SU-DHL-6 (cell line): ENCODE data around the gene RUFY3.

ENCODE experiments used
- H2AFZ ChIP-seq: fragments of 200-600 bp; sonication (generic); 2 replicates; pipeline ENCODE4 v1.6.1; 2014; ENCODE audit warnings: low read depth, mild to moderate bottlenecking, moderate library complexity, mixed read lengths, antibody characterized with exemption, low read length; ENCODE audit not compliant: severe bottlenecking
- H3F3A ChIP-seq: fragments of 200-600 bp; shearing (Covaris generic); 2 replicates; pipeline ENCODE4 v1.6.0; 2016; ENCODE audit warnings: antibody characterized with exemption, mild to moderate bottlenecking; ENCODE audit not compliant: insufficient read depth
- H3K27ac ChIP-seq: fragments of 200-600 bp; sonication (generic); 2 replicates; pipeline ENCODE4 v1.5.1; 2016; ENCODE audit warnings: low read depth, mild to moderate bottlenecking, low read length, moderate library complexity, mixed read lengths
- H3K27me3 ChIP-seq: fragments of 200-600 bp; sonication (generic), shearing (Covaris generic); 2 replicates; pipeline ENCODE4 v1.6.0; 2014; ENCODE audit warnings: mild to moderate bottlenecking, low read length
- H3K36me3 ChIP-seq: fragments of 200-600 bp; sonication (generic); 2 replicates; pipeline ENCODE4 v1.6.1; 2014; ENCODE audit warnings: mild to moderate bottlenecking, low read length, mixed read lengths
- H3K4me2 ChIP-seq: fragments of 300-600, 200-600 bp; shearing (Covaris generic), sonication (generic); 2 replicates; pipeline ENCODE4 v1.6.0; 2014; ENCODE audit warnings: low read length, low read depth, mild to moderate bottlenecking; ENCODE audit not compliant: poor library complexity, severe bottlenecking
- H3K4me3 ChIP-seq: fragments of 200-600 bp; sonication (generic); 2 replicates; pipeline ENCODE4 v1.5.1; 2014; ENCODE audit warnings: antibody characterized with exemption, low read length, mild to moderate bottlenecking, mixed read lengths; ENCODE audit not compliant: insufficient read depth, poor library complexity, severe bottlenecking
- H3K79me2 ChIP-seq: fragments of 200-600 bp; sonication (generic); 2 replicates; pipeline ENCODE4 v1.6.1; 2014; ENCODE audit warnings: mild to moderate bottlenecking, low read length, moderate library complexity; ENCODE audit not compliant: insufficient read depth
- H3K9ac ChIP-seq: fragments of 200-600 bp; sonication (generic); 2 replicates; pipeline ENCODE4 v1.7.0; 2014; ENCODE audit warnings: mild to moderate bottlenecking, low read length
- H3K9me2 ChIP-seq: fragments of 200-600 bp; sonication (generic); replicated peaks from 2 replicates; pipeline ENCODE4 v1.6.1; 2014; ENCODE audit warnings: low read length; ENCODE audit not compliant: insufficient read depth
- H3K9me3 ChIP-seq: fragments of 200-600 bp; sonication (generic); 2 replicates; pipeline ENCODE4 v1.6.1; 2014; ENCODE audit warnings: low read length, mixed read lengths; ENCODE audit not compliant: insufficient read depth
- H4K20me1 ChIP-seq: fragments of 200-600 bp; sonication (generic); 2 replicates; pipeline ENCODE4 v1.6.1; 2014; ENCODE audit warnings: low read depth, mild to moderate bottlenecking, antibody characterized with exemption, low read length, moderate library complexity, mixed read lengths
- CTCF ChIP-seq: fragments of 200-600 bp; sonication (generic); IDR thresholded peaks from one replicate; pipeline ENCODE4 v1.5.1; 2017; ENCODE audit warnings: antibody characterized with exemption, mild to moderate bottlenecking, low read length, moderate library complexity; ENCODE audit not compliant: insufficient read depth, poor library complexity, severe bottlenecking
- EZH2phosphoT487 ChIP-seq: fragments of 200-600 bp; sonication (generic), shearing (Covaris generic); conservative IDR thresholded peaks from 2 replicates; pipeline ENCODE4 v1.6.1; 2018; ENCODE audit warnings: mild to moderate bottlenecking, antibody characterized with exemption, low read length, moderate library complexity, mixed read lengths

Gene RUFY3

GRCh38 chr4:70687392-70687791 lies 34.4 kb upstream of the RUFY3 start:
- Histone ChIP-seq H3K9ac (peak overlapping the region; percentile 80), H3F3A (peaks cover 5% of the 10 kb centered on the region; the same call in 1 of the 2 replicates), H3K27me3 (no peaks in the 10 kb centered on the region), H3K36me3 (no peaks in the 10 kb centered on the region), H3K79me2 (peaks cover 39% of the 10 kb centered on the region), H3K27ac (peak overlapping the region; percentile 80), H4K20me1 (no peaks in the 10 kb centered on the region), H2AFZ (peak overlapping the region; percentile 56), H3K4me3 (peak overlapping the region; percentile 96), H3K9me3 (no peaks in the 10 kb centered on the region), H3K4me2 (peak overlapping the region; percentile 96), H3K9me2 (no peaks in the 10 kb centered on the region)
- no peak for TF ChIP-seq EZH2phosphoT487
- TF ChIP-seq CTCF, result no peak

- H4K20me1 ChIP-seq, result no peaks in the 10 kb centered on the region
- H3K27me3 ChIP-seq, result no peaks in the 10 kb centered on the region
- H3K4me3 ChIP-seq, result peak within 1 kb of the TSS; percentile 96
- H3K4me2 ChIP-seq, result peak within 1 kb of the TSS; percentile 96
- H3K9me2 ChIP-seq, result no peaks in the 10 kb centered on the region
- TF ChIP-seq EZH2phosphoT487 (no peak), CTCF (peak; percentile 46)
- no peaks in the 10 kb centered on the region for H3K36me3 ChIP-seq
- H3K79me2 ChIP-seq, result peaks cover 39% of the 10 kb centered on the region
- H3K9me3 ChIP-seq, result no peaks in the 10 kb centered on the region
- peak within 1 kb of the TSS; percentile 80 for H3K27ac ChIP-seq
- H2AFZ ChIP-seq, result peak within 1 kb of the TSS; percentile 56
- peak within 1 kb of the TSS; percentile 80 for H3K9ac ChIP-seq
- H3F3A ChIP-seq, result peaks cover 4% of the 10 kb centered on the region; the same call in 1 of the 2 replicates
These were observed 33.7 kb upstream of the RUFY3 start, which contains the start of gene UTP3 for GRCh38 chr4:70687821-70688794. TSS of gene UTP3 (plus strand) at chr4:70688532. CDS start at chr4:70688678, 146 bp downstream.

GRCh38 chr4:70688795-70689231 lies 33.0 kb upstream of the RUFY3 start:
- Histone ChIP-seq H2AFZ (peak overlapping the region; percentile 56), H4K20me1 (no peaks in the 10 kb centered on the region)

More at GRCh38 chr4:70688795-70689231, 33.0 kb upstream of the RUFY3 start:
- Histone ChIP-seq H3F3A (peaks cover 2% of the 10 kb centered on the region; the same call in 1 of the 2 replicates), H3K9me3 (no peaks in the 10 kb centered on the region), H3K9ac (peak overlapping the region; percentile 80), H3K27ac (peak overlapping the region; percentile 80), H3K36me3 (no peaks in the 10 kb centered on the region), H3K27me3 (no peaks in the 10 kb centered on the region), H3K9me2 (no peaks in the 10 kb centered on the region), H3K4me2 (peak overlapping the region; percentile 96), H3K4me3 (peak overlapping the region; percentile 96), H3K79me2 (peaks cover 39% of the 10 kb centered on the region)
- TF ChIP-seq EZH2phosphoT487 (no peak), CTCF (no peak)
